HG02885 (cell line): ENCODE data around the gene DNTT.

ENCODE experiments used
- ATAC-seq: cut with Tn5 transposase; IDR thresholded peaks from one replicate; pipeline ENCODE4 v1.9.1; 2021; ENCODE audit warnings: mild to moderate bottlenecking; ENCODE audit not compliant: unreplicated experiment, poor library complexity

The DNTT gene

DNA sequence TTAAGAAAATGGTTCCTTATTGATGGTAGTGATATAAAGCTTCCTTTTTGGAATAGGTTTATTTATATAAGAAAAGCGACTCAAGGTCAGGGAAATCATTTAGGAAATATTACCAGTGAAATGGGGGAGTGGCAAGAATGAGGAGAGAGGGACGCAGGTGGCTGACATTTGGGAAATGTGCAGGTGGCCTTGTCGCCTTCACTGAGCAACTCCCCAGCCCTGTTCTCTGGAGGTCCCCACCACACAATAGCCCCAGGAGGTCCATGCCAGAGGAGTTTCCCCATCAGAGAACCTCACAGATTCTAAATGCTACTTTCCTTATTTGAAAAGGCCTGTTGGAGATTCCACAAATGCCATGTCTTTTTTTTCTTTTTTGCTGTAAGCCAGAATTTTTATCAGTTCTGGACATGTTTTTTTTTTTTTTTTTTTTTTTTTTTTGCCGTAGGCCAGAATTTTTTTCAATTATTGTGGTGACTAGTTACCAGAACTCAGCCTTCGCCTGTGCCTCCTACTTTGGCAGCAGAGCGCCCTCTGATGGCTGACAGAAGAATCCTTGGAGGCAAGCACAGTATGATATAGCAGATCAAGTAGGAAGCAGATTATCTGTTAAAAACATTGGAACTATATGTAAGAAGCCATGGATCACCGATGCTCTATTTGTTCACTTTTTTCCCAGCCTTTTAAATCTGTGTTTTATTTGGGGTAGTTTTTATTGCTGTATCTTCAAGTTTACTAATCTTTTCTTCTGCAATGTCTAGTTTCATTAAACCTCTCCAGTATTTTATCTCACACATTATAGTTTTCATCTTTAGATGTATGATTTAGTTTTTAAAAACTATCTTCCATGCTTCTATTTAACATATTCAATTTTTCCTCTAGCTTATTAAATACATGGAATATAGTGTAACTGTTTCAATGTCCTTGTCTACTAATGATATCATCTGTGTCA lies 36.0 kb downstream of the DNTT start:
- ATAC-seq = no peak

- no peak for ATAC-seq
These were observed 37.3 kb downstream of the DNTT start for GRCh38 chr10:96341219-96342182.

- no peak for ATAC-seq
These were observed 38.2 kb downstream of the DNTT start for GRCh38 chr10:96342402-96342801.

- ATAC-seq = no peak
These were observed 39.9 kb downstream of the DNTT start for GRCh38 chr10:96344178-96344577.

- no peak for ATAC-seq
These were observed 41.0 kb downstream of the DNTT start for GRCh38 chr10:96345222-96345621.

DNA sequence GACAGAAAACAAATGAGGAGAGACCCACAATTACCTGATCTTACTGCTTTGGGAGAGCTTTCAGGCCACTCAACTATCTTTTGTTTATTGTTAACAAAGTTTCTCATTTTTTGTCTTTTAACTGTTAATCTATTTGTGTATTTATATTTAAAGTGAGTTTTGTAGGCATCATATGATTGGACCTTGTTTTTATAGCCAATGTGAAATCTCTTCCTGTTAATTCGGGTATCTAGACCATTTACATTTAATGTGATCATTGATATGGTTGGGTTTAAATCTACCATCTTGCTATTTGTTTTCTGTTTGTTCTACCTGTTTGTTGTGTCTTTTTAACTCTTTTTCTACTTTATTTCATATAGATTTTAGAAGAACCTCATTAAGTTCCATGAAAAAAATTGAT lies 42.1 kb downstream of the DNTT start:
- ATAC-seq = no peak

DNA sequence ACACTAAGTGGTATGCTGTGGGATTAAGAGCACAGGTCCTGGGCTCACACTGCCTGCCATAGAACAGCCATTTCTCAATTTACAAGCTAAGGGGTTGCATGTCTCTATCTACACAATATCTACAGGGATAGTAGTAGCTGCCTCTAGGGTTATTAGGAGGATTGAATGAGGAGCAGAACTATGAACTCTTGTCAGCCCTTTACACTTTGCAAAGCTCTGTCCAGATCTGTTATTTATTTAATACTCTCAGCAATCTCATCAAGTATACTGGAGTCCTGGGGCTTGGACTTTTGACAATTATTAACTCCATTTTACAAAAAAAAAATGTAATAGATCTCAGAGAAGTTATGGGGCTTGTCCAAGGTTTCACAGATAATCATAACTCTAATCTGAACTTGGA lies 47.8 kb downstream of the DNTT start:
- ATAC-seq = no peak

DNA sequence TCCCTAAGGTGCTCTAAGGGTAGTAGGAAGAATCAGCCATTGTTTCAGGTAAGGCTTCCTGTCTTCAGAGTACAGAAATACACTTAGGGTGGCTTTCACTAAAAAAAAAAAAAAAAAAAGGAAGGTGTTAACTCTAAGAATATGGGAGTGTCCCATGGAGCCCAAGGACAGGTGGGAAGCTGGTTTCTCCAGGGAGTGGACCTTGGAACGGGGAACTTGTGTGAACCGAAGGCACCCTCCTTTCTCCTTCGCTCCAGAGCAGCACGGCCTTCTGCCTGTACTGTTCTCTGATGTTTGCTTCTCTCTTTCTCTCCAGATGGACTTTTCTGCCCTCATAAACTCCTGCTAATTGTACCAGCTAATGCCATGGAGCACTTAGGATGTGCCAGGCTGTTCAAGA lies 48.3 kb downstream of the DNTT start:
- ATAC-seq = no peak

- no peak for ATAC-seq
These were observed 52.9 kb downstream of the DNTT start for GRCh38 chr10:96357038-96357620.

DNA sequence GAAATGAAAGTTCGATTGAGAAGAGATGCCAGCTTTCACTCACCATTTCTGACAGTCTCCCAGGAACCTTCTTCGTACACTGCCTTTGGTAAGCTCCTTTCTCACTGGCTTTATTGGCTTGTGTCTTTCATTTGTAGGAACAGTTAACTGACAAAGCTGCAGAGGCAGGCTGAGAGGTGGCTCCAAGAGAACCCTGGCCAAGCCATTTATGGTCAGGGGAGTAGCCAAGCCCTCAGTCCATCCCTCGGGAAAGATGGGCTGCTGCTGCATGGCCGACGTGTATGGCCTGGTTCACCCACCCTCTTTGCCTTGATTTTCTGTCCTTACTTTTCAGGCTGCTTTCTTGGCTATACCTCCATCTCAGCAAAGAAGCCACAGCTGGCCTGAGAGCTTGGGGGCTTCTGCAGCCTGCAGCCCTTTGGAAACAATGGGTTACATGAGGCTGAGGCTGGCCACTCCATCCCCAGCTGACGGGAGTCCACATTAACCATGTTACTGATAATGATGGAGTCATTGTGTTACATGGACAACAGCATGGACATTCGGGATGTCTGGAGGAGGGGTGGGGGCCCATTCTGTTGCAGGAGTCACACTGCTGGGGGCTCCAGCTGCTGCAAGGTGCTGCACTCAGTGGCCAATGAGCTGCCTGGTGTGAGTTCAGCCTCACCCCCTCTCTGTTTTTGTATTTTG lies 54.8 kb downstream of the DNTT start, which contains the start of gene OPALIN:
Gene OPALIN, minus strand, starts transcription at position 152 of the 690 bp plus-strand sequence. Its CDS starts 106 bp downstream, at position 46.
- no peak for ATAC-seq

- ATAC-seq = no peak
These were observed 55.4 kb downstream of the DNTT start for GRCh38 chr10:96359616-96360015.

DNA sequence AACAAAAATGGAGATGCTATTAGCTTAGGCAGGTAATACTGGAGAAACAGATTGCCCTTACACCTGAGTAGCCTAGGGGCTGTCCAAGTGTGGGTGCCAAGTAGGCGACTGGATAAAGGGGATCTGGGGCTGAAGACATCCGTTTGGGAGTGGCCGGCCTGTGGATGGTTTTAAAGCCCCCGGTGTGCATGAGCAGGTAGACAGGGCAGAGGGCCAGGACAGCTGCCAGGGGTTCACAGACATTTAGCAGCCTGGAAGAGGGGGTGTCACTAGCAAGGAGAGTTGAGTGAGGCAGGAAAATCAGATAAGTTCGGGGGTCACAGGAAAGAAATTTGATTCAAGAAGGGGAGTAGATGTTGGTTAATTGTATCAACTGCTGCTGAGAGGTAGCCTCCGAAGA lies 56.1 kb downstream of the DNTT start:
- ATAC-seq = no peak

DNA sequence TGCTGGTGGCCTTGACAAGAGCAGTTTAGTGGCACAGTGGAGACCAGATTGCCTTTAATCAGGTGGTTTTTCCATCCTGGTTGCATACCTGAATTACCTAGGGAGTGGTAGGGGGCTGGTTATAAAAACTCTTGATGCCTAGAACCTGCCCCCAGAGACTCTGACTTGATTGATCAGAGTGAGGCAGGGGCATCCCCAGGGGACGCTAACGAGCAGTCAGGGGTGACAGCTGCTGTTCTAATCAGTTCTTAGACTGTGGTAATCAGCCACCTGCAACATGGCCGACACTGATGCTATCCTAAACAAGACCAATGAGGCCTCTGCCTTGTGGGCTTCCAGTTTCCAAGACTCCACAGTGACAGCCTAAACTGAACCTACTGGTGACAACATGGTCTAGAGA lies 56.5 kb downstream of the DNTT start:
- ATAC-seq = no peak

GRCh38 chr10:96365571-96365970 lies 61.3 kb downstream of the DNTT start:
- no peak for ATAC-seq

GRCh38 chr10:96366508-96366907 lies 62.3 kb downstream of the DNTT start:
- ATAC-seq = no peak

DNA sequence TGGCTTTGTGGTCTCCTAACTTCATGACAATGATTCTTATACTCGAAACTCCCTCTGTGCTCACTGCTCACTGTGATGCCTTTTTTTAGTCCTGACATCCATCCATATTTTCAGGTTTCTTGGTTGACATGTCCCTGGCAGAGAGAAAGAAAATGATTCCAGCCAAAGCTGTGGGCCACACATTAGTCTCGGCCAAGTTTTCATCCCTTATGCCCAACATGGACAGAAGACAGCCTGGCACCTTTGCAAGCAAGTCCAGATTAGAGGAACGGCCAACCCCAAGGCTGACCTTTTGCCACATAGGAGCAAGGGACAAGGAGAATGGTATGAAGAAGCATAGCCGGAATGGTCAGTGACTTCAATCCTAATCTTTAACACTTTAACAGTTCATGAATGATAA lies 63.2 kb downstream of the DNTT start:
- no peak for ATAC-seq

GRCh38 chr10:96368971-96369370 lies 64.7 kb downstream of the DNTT start:
- ATAC-seq = no peak

DNA sequence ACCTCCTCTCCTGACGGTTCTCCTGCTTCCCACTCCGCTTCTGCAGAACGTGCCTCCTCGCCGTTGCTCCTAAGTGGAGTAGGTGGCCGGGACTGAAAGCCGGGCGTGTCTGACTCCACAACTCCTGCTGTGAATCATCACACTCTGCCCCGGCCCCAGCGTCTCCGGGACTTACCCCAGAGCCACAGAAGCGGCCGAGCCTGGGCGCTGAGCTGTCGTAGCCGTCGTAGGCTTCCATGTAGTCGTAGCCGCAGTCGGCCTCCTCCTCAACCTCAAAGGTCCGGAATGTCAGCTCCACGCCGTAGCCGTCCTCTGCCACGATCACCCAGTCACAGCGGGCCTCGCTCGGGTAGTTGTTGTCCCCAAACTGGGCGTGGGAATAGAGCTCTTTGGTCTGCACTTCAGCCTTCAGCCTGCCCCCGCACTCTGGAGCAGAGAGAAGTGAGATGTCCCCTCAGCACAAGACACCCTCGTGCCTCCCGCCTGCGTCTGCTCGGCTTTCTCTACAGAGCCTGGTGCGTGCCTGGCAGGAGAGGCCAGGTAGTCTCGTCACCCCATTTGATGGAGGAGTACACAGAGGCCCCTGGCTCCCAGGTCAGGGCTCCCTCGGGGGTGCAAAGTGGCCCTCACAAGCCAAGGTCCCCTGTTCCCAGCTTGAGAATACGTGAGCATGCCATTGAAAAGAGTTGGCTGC lies 65.8 kb downstream of the DNTT start:
- ATAC-seq = no peak

- no peak for ATAC-seq
These were observed 66.4 kb downstream of the DNTT start for GRCh38 chr10:96370584-96371157.
